ENCODE measurements around the gene MAVS. TPM values are rescaled to one million over a fixed set of nuclear protein-coding genes. Genes with fewer than 3 reads are reported as not detected.

The MAVS gene
- total RNA-seq, 1 experiment from 2014 or later, result 32.3 TPM

GRCh38 chr20:3812975-3813847 is 33.4 kb upstream of the MAVS start:
- no peak for ATAC-seq
- Histone ChIP-seq H3K4me1 (ENCODE audit: control insufficient read depth, insufficient read depth, low read length) (peaks cover 44% of the 10 kb centered on the region), H3K27ac (ENCODE audit: low read length) (peak overlapping the region; percentile 86), H3K9me3 (ENCODE audit: control insufficient read depth, insufficient read depth, low read depth, low read length) (no peaks in the 10 kb centered on the region), H3K36me3 (ENCODE audit: control insufficient read depth, insufficient read depth, low read length) (no peaks in the 10 kb centered on the region), H3K27me3 (ENCODE audit: control insufficient read depth, insufficient read depth, low read length) (no peaks in the 10 kb centered on the region), H3K4me3 (ENCODE audit: low read depth in 2 of 2, low read length in 2 of 2) (no peak overlapping the region)
- TF ChIP-seq, protein P1, sequence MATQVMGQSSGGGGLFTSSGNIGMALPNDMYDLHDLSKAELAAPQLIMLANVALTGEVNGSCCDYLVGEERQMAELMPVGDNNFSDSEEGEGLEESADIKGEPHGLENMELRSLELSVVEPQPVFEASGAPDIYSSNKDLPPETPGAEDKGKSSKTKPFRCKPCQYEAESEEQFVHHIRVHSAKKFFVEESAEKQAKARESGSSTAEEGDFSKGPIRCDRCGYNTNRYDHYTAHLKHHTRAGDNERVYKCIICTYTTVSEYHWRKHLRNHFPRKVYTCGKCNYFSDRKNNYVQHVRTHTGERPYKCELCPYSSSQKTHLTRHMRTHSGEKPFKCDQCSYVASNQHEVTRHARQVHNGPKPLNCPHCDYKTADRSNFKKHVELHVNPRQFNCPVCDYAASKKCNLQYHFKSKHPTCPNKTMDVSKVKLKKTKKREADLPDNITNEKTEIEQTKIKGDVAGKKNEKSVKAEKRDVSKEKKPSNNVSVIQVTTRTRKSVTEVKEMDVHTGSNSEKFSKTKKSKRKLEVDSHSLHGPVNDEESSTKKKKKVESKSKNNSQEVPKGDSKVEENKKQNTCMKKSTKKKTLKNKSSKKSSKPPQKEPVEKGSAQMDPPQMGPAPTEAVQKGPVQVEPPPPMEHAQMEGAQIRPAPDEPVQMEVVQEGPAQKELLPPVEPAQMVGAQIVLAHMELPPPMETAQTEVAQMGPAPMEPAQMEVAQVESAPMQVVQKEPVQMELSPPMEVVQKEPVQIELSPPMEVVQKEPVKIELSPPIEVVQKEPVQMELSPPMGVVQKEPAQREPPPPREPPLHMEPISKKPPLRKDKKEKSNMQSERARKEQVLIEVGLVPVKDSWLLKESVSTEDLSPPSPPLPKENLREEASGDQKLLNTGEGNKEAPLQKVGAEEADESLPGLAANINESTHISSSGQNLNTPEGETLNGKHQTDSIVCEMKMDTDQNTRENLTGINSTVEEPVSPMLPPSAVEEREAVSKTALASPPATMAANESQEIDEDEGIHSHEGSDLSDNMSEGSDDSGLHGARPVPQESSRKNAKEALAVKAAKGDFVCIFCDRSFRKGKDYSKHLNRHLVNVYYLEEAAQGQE (IDR thresholded peaks at IDR 0.05; ENCODE audit: insufficient read depth in 1 of 2, low read depth in 2 of 2, low read length in 1 of 2), result no peak
- TF ChIP-seq, protein P2, sequence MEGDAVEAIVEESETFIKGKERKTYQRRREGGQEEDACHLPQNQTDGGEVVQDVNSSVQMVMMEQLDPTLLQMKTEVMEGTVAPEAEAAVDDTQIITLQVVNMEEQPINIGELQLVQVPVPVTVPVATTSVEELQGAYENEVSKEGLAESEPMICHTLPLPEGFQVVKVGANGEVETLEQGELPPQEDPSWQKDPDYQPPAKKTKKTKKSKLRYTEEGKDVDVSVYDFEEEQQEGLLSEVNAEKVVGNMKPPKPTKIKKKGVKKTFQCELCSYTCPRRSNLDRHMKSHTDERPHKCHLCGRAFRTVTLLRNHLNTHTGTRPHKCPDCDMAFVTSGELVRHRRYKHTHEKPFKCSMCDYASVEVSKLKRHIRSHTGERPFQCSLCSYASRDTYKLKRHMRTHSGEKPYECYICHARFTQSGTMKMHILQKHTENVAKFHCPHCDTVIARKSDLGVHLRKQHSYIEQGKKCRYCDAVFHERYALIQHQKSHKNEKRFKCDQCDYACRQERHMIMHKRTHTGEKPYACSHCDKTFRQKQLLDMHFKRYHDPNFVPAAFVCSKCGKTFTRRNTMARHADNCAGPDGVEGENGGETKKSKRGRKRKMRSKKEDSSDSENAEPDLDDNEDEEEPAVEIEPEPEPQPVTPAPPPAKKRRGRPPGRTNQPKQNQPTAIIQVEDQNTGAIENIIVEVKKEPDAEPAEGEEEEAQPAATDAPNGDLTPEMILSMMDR (IDR thresholded peaks at IDR 0.05), result no peak
- TF ChIP-seq SIN3A (IDR thresholded peaks at IDR 0.05; ENCODE audit: borderline replicate concordance, insufficient read depth, low read depth, low read length), result no peak
- TF ChIP-seq POLR2AphosphoS5 (IDR thresholded peaks at IDR 0.05; ENCODE audit: low read depth, low read length), result no peak
- TF ChIP-seq TCF7L2 (IDR thresholded peaks at IDR 0.05; ENCODE audit: low read depth, low read length), result no peak
- no peak for DNase-seq (ENCODE audit: low read depth, low spot score)
- POLR2A ChIA-PET, result no interaction called here
- intact Hi-C loops (cut with micrococcal nuclease; ENCODE audit: unreplicated experiment), result no loop called here
- CTCF ChIA-PET, result no interaction called here
- no TSS peak for BruUV-seq (replicated peaks)
- in situ Hi-C loops (cut with HindIII; ENCODE audit: low pct_unique_long_range_greater_than_20kb, low sequenced_read_pairs), result no loop called here

DNA sequence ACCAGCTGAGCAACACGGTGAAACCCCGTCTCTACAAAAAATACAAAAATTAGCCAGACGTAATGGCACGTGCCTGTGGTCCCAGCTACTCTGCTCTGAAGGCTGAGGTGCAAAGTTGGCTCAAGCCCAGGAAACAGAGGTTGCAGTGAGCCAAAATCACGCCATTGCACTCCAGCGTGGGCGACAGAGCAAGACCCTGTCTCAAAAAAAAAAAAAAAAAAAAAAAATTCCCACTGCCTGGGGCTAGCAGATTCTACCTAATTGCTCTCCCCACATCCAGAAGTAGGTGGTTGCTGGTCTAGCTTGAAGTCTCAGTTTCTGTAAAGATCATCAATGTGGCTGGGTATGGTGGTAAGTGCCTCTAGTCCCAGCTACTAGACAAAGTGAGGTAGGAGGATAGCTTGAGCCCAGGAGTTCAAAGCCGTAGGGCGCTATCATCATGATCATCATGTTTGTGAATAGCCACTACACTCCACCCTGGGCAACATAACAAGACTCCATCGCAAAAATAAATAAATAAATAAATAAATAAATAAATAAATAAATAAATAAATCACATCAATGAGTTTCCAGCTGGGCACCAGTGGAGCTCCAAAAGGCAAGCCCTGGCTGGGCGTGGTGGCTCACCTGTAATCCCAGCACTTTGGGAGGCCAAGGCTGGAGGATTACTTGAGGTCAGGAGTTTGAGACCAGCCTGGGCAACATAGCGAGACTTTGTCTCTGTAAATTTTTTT is 32.6 kb upstream of the MAVS start:
- no peak for ATAC-seq
- no peaks in the 10 kb centered on the region for H3K27me3 ChIP-seq (ENCODE audit: control insufficient read depth, insufficient read depth, low read length)
- H3K9me3 ChIP-seq (ENCODE audit: control insufficient read depth, insufficient read depth, low read depth, low read length), result no peaks in the 10 kb centered on the region
- BruUV-seq (replicated peaks), result no TSS peak
- H3K36me3 ChIP-seq (ENCODE audit: control insufficient read depth, insufficient read depth, low read length), result no peaks in the 10 kb centered on the region
- H3K27ac ChIP-seq (ENCODE audit: low read length), result peak overlapping the region; percentile 86; the same call in 1 of the 2 replicates
- H3K4me1 ChIP-seq (ENCODE audit: control insufficient read depth, insufficient read depth, low read length), result peaks cover 49% of the 10 kb centered on the region
- ChIA-PET POLR2A (no interaction called here), CTCF (interaction anchor here (0.7 kb wide), 1 partner anchor 137 kb away, joined by 6 read pairs; no protein-coding TSS in a partner anchor)
- H3K4me3 ChIP-seq (ENCODE audit: low read depth in 2 of 2, low read length in 2 of 2), result no peak overlapping the region
- in situ Hi-C loops (cut with HindIII; ENCODE audit: low pct_unique_long_range_greater_than_20kb, low sequenced_read_pairs), result no loop called here
- intact Hi-C loops (cut with micrococcal nuclease; ENCODE audit: unreplicated experiment), result no loop called here
- TF ChIP-seq, protein P2 (IDR thresholded peaks at IDR 0.05), result no peak
- TF ChIP-seq SIN3A (IDR thresholded peaks at IDR 0.05; ENCODE audit: borderline replicate concordance, insufficient read depth, low read depth, low read length) (no peak), TCF7L2 (IDR thresholded peaks at IDR 0.05; ENCODE audit: low read depth, low read length) (no peak), POLR2AphosphoS5 (IDR thresholded peaks at IDR 0.05; ENCODE audit: low read depth, low read length) (no peak)
- TF ChIP-seq, protein P1 (IDR thresholded peaks at IDR 0.05; ENCODE audit: insufficient read depth in 1 of 2, low read depth in 2 of 2, low read length in 1 of 2), result no peak
- DNase-seq (ENCODE audit: low read depth, low spot score), result no peak

Data from Panc1 (cell line).